Mesothelial cell of epicardium (in vitro differentiated cells): ENCODE data around the gene CIDEA. TPM values are rescaled to one million over a fixed set of nuclear protein-coding genes. Genes with fewer than 3 reads are reported as not detected.

Experiments
- DNase-seq, 2 experiments: peaks; one replicate each; pipeline ENCODE4 v3.0.0; 2021; ENCODE audit warnings: low spot score in 2 of 2; ENCODE audit not compliant: unreplicated experiment in 2 of 2
- H3K27ac Mint-ChIP-seq: 2 replicates; pipeline ENCODE4 v1.8.0; 2021; ENCODE audit warnings: mixed read lengths
- H3K27me3 Mint-ChIP-seq: 2 replicates; pipeline ENCODE4 v1.8.0; 2021; ENCODE audit warnings: low read depth, mixed read lengths
- H3K36me3 Mint-ChIP-seq: 2 replicates; pipeline ENCODE4 v1.8.0; 2021; ENCODE audit warnings: mixed read lengths
- H3K4me1 Mint-ChIP-seq: 2 replicates; pipeline ENCODE4 v1.8.0; 2021; ENCODE audit warnings: mixed read lengths
- H3K4me3 Mint-ChIP-seq: 2 replicates; pipeline ENCODE4 v1.8.0; 2021; ENCODE audit warnings: mild to moderate bottlenecking, moderate library complexity, mixed read lengths
- H3K9me3 Mint-ChIP-seq: 2 replicates; pipeline ENCODE4 v1.8.0; 2021; ENCODE audit warnings: mixed read lengths
- total RNA-seq: library from RNA; stranded (reverse); gene quantifications from 3 replicates; pipeline ENCODE4 v1.2.1, GENCODE V29; 2021
- TF ChIP-seq, protein P1 (sequence below): fragments of 200-600 bp; sonication (generic); IDR thresholded peaks from one replicate; pipeline ENCODE4 v1.5.0; 2021; ENCODE audit warnings: antibody characterized with exemption; ENCODE audit not compliant: unreplicated experiment

The CIDEA gene
- total RNA-seq, 1 donor from 2014 or later: not detected

DNA sequence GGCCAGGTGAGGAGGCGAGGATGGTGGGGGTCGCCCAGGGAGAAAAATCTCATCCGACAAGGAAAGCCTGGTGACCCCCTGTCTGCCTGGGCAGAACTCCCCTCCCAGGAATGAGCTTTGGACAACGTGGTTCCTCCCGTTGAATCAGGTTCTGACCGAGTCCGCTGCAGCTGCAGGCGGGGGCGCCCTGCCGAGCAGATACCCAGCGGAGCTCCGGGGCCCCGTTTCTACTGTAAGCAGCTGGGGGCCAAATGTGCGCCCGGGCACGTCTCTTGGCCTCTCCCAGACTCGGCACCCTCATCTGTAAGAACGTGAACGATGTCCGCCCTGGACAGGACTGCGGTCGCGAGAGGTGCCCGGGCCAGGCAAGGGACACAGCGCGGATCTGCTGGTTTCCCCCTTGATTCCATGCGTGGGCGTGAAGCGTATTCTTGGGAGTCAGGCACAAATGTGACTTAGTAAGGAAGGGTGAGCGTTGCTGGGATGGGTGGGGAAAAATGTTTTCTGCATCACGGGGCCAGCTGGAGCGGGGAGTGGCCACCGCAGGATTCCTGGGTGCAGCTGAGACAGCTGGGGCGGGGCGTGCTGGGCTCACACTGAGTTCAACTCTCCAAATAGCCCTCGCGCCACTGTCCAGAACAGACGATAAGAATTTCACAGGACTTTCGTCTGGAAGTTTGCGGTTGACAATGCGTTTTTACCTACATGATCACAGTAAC, 33.7 kb downstream of the CIDEA start:
- peak in 1 of 2 experiments; percentile 64 for DNase-seq
- H3K9me3 Mint-ChIP-seq: no peaks in the 10 kb centered on the region

DNA sequence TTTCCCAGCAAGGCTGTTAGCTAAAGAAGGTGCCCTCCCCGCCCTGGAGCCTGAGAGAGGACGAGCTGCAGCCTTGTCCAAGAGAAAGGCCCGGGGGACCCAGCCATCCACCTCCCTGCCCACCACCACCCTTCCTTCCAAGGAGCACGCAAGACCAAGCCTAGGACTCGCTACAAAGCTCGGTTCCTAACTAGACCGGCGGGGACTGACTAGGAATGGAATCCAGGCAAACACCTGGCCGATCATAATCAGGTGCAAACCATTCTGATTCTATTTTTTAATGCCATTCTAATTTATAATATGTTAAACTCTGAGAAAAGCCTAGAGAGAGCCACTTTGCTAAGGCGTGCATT, 34.2 kb downstream of the CIDEA start:
- Mint-ChIP-seq H3K27me3 (peaks cover 34% of the 10 kb centered on the region), H3K4me3 (peak overlapping the region; percentile 73), H3K27ac (peak overlapping the region; percentile 18), H3K9me3 (no peaks in the 10 kb centered on the region), H3K36me3 (no peaks in the 10 kb centered on the region), H3K4me1 (peaks cover 20% of the 10 kb centered on the region)
- DNase-seq: no peak
- TF ChIP-seq, protein P1, sequence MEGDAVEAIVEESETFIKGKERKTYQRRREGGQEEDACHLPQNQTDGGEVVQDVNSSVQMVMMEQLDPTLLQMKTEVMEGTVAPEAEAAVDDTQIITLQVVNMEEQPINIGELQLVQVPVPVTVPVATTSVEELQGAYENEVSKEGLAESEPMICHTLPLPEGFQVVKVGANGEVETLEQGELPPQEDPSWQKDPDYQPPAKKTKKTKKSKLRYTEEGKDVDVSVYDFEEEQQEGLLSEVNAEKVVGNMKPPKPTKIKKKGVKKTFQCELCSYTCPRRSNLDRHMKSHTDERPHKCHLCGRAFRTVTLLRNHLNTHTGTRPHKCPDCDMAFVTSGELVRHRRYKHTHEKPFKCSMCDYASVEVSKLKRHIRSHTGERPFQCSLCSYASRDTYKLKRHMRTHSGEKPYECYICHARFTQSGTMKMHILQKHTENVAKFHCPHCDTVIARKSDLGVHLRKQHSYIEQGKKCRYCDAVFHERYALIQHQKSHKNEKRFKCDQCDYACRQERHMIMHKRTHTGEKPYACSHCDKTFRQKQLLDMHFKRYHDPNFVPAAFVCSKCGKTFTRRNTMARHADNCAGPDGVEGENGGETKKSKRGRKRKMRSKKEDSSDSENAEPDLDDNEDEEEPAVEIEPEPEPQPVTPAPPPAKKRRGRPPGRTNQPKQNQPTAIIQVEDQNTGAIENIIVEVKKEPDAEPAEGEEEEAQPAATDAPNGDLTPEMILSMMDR: no peak

More for the DNA sequence above, 33.7 kb downstream of the CIDEA start:
- Mint-ChIP-seq H3K27ac (peak overlapping the region; percentile 18), H3K4me3 (peak overlapping the region; percentile 73), H3K36me3 (no peaks in the 10 kb centered on the region), H3K4me1 (peaks cover 20% of the 10 kb centered on the region), H3K27me3 (peaks cover 34% of the 10 kb centered on the region)
- TF ChIP-seq, protein P1: no peak

DNA sequence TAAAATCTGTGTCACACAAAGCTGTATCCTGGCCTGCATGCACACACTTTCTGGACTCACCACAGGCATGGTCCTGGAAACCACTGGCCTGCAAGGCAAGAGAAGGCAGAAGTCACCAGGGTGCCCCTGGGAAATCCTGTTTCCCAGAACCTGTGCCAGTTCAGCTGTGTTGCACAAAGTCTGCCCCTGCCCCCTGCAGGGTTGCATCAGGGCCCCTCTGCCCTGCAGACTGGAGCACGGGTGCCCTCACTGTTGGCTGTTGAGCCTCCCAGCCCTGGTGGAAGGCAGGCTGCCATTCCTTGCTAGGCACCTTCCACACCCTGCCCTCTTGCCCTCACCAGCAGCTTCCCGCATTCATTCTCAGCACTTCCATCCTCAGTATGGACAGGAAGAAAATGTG, 35.9 kb downstream of the CIDEA start:
- no peak for DNase-seq
- Mint-ChIP-seq H3K4me3 (no peak overlapping the region), H3K36me3 (no peaks in the 10 kb centered on the region), H3K9me3 (no peaks in the 10 kb centered on the region), H3K4me1 (peaks cover 16% of the 10 kb centered on the region), H3K27me3 (peaks cover 34% of the 10 kb centered on the region), H3K27ac (no peak overlapping the region)
- TF ChIP-seq, protein P1: no peak

DNA sequence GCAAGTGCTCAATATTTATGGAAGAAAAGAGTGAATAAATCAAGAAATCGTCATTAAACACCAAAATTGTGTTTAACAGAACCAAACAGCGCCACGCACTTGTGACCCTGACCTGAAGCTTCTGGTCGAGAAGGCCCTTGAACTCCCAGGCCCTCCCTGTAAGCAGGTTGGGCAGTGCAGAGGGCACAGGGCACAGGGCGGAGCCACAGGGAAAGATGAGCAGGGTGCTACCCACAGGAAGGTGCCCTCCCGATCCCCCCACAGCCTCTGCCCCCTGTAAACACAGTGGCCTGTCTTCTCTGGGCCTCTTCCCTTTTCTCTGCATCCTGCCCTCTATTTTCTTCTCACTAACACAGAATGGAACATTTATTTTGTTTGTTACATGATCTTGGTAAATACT, 37.0 kb downstream of the CIDEA start:
- peaks cover 16% of the 10 kb centered on the region for H3K4me1 Mint-ChIP-seq
- no peak for DNase-seq
- H3K27ac Mint-ChIP-seq: no peak overlapping the region
- no peaks in the 10 kb centered on the region for H3K36me3 Mint-ChIP-seq
- TF ChIP-seq, protein P1: no peak
- H3K4me3 Mint-ChIP-seq: no peak overlapping the region
- H3K27me3 Mint-ChIP-seq: peaks cover 34% of the 10 kb centered on the region
- no peaks in the 10 kb centered on the region for H3K9me3 Mint-ChIP-seq

DNA sequence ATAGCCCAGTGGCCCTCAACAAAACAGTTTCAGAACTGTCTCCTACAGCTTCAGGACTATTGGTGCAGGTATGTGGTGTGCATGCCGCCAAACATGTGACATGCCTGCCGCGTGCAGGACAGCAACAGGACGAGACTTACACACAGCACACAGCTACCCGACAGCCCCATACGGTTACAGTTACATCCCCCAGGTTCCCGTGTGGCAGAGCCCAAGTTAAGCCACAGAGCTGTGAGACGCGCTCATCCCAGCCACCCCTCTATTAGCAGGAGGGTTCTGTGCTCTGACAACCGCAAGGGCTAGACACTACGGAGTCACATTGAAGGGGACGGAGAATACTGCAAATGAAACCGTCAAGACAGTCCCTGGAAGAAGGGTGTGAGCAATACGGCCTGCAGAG, 37.5 kb downstream of the CIDEA start:
- TF ChIP-seq, protein P1: no peak
- no peak overlapping the region for H3K27ac Mint-ChIP-seq
- H3K4me3 Mint-ChIP-seq: no peak overlapping the region
- DNase-seq: no peak
- no peaks in the 10 kb centered on the region for H3K9me3 Mint-ChIP-seq
- peaks cover 31% of the 10 kb centered on the region for H3K27me3 Mint-ChIP-seq
- peaks cover 18% of the 10 kb centered on the region for H3K4me1 Mint-ChIP-seq
- H3K36me3 Mint-ChIP-seq: no peaks in the 10 kb centered on the region
